T-helper 1 cell treated with Interleukin-12 subunit alpha and Interleukin-12 subunit beta and Interleukin-4 antibody, amounts not matched to agents 30 μg/mL and 1 μg/mL, for 36 hours (primary cell): ENCODE results near the gene C2CD3.
A peak's percentile ranks its signal among the peaks of the same experiment; 100 is the strongest.

Experiments used
- H3K27ac Mint-ChIP-seq: one replicate; pipeline ENCODE4 v1.8.0; 2021; ENCODE audit warnings: mild to moderate bottlenecking, mixed read lengths
- H3K27me3 Mint-ChIP-seq: one replicate; pipeline ENCODE4 v1.8.0; 2021; ENCODE audit warnings: low read depth, mixed read lengths
- H3K36me3 Mint-ChIP-seq: one replicate; pipeline ENCODE4 v1.8.0; 2021; ENCODE audit warnings: low read depth, mixed read lengths
- H3K4me1 Mint-ChIP-seq: one replicate; pipeline ENCODE4 v1.8.0; 2021; ENCODE audit warnings: low read depth, mixed read lengths
- H3K4me3 Mint-ChIP-seq: one replicate; pipeline ENCODE4 v1.8.0; 2021; ENCODE audit warnings: mild to moderate bottlenecking, moderate library complexity, mixed read lengths
- H3K9me3 Mint-ChIP-seq: one replicate; pipeline ENCODE4 v1.8.0; 2021; ENCODE audit warnings: mixed read lengths

The C2CD3 gene

GRCh38 chr11:73976451-73977151 lies 194.2 kb downstream of the C2CD3 start:
- peaks cover 82% of the 10 kb centered on the region for H3K36me3 Mint-ChIP-seq
- H3K4me3 Mint-ChIP-seq: peak overlapping the region; percentile 15
- no peaks in the 10 kb centered on the region for H3K9me3 Mint-ChIP-seq
- peaks cover 73% of the 10 kb centered on the region for H3K4me1 Mint-ChIP-seq
- peak overlapping the region; percentile 89 for H3K27ac Mint-ChIP-seq
- H3K27me3 Mint-ChIP-seq: no peaks in the 10 kb centered on the region

DNA sequence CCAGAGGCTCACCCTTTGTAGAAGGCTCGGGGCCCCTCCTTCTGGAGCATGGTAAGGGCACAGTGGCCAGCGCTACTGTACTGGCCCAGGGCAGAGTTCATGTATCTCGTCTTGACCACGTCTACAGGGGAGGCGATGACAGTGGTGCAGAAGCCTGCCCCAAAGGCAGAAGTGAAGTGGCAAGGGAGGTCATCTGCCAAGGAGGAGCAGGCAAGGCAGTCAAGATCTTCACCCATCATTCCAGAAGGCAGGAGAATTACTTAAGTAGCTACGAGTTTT lies 195.4 kb downstream of the C2CD3 start:
- Mint-ChIP-seq H3K9me3 (no peaks in the 10 kb centered on the region), H3K4me1 (peaks cover 76% of the 10 kb centered on the region), H3K36me3 (peaks cover 70% of the 10 kb centered on the region), H3K27ac (peak overlapping the region; percentile 89), H3K27me3 (no peaks in the 10 kb centered on the region), H3K4me3 (peak overlapping the region; percentile 59)

DNA sequence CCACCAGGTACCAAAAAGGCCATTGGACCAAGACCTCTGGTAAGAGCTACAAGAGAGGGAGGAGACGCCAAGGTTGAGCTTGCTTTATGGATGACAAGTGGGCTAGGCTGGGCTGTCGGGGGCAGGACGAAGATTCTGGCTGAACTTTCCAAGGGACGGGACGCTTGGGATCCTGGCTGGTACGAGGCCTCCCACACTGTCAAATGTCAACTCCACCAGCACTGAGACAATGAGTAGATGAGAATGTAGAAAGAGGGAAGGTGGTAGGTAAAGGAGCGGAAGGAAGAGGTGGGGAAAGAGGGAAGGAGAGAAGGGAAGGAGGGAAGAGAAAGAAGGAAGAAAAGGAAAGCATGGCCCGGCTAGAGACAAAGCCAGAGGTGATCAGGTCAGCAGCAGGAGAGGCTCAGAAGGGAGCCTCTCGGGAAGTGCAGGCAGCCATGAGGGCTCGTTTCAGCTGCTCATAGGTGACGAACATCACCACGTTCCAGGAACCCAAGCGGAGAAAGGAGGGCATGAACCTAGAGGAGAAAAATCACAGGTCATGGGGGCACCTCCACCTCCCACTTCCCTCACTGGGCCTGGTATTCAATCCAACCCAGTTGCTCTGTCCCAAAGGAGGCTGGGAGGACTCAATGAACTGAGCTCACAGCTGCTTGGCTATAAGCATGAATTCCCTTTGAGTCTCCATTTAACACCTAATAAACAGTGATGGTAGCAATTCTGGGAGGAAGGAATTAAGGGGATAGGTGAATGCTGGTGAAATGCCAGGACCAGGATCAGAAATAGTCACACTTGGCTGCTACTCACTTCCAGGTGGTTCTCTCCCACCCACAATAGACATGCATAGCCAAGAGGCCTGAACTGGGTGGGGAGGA lies 196.0 kb downstream of the C2CD3 start:
- H3K27ac Mint-ChIP-seq: peak overlapping the region; percentile 89
- H3K27me3 Mint-ChIP-seq: no peaks in the 10 kb centered on the region
- peak overlapping the region; percentile 59 for H3K4me3 Mint-ChIP-seq
- H3K36me3 Mint-ChIP-seq: peaks cover 64% of the 10 kb centered on the region
- H3K9me3 Mint-ChIP-seq: no peaks in the 10 kb centered on the region
- peaks cover 76% of the 10 kb centered on the region for H3K4me1 Mint-ChIP-seq

- Mint-ChIP-seq H3K27ac (peak overlapping the region; percentile 89), H3K27me3 (no peaks in the 10 kb centered on the region), H3K4me1 (peaks cover 74% of the 10 kb centered on the region), H3K36me3 (peaks cover 46% of the 10 kb centered on the region), H3K9me3 (no peaks in the 10 kb centered on the region), H3K4me3 (peak overlapping the region; percentile 34)
These were observed 198.0 kb downstream of the C2CD3 start for GRCh38 chr11:73972620-73973449.

- Mint-ChIP-seq H3K36me3 (peaks cover 39% of the 10 kb centered on the region), H3K4me3 (no peak overlapping the region), H3K27ac (peak overlapping the region; percentile 71), H3K27me3 (no peaks in the 10 kb centered on the region), H3K4me1 (peaks cover 70% of the 10 kb centered on the region), H3K9me3 (no peaks in the 10 kb centered on the region)
These were observed 198.6 kb downstream of the C2CD3 start for GRCh38 chr11:73972187-73972586.

GRCh38 chr11:73971175-73971719 lies 199.6 kb downstream of the C2CD3 start:
- H3K27me3 Mint-ChIP-seq: no peaks in the 10 kb centered on the region
- peaks cover 33% of the 10 kb centered on the region for H3K36me3 Mint-ChIP-seq
- H3K27ac Mint-ChIP-seq: peak overlapping the region; percentile 58
- H3K4me1 Mint-ChIP-seq: peaks cover 65% of the 10 kb centered on the region
- no peak overlapping the region for H3K4me3 Mint-ChIP-seq
- no peaks in the 10 kb centered on the region for H3K9me3 Mint-ChIP-seq

- Mint-ChIP-seq H3K4me3 (no peak overlapping the region), H3K36me3 (peaks cover 22% of the 10 kb centered on the region), H3K4me1 (peaks cover 63% of the 10 kb centered on the region), H3K27ac (peak overlapping the region; percentile 72), H3K9me3 (no peaks in the 10 kb centered on the region), H3K27me3 (no peaks in the 10 kb centered on the region)
These were observed 200.6 kb downstream of the C2CD3 start for GRCh38 chr11:73969991-73970800.

GRCh38 chr11:73969091-73969490 lies 201.7 kb downstream of the C2CD3 start:
- peak overlapping the region; percentile 72 for H3K27ac Mint-ChIP-seq
- H3K9me3 Mint-ChIP-seq: no peaks in the 10 kb centered on the region
- H3K4me3 Mint-ChIP-seq: no peak overlapping the region
- peaks cover 12% of the 10 kb centered on the region for H3K36me3 Mint-ChIP-seq
- H3K27me3 Mint-ChIP-seq: no peaks in the 10 kb centered on the region
- H3K4me1 Mint-ChIP-seq: peaks cover 57% of the 10 kb centered on the region

GRCh38 chr11:73968356-73968966 lies 202.3 kb downstream of the C2CD3 start:
- no peaks in the 10 kb centered on the region for H3K27me3 Mint-ChIP-seq
- H3K27ac Mint-ChIP-seq: peak overlapping the region; percentile 72
- H3K4me1 Mint-ChIP-seq: peaks cover 55% of the 10 kb centered on the region
- H3K9me3 Mint-ChIP-seq: no peaks in the 10 kb centered on the region
- no peak overlapping the region for H3K4me3 Mint-ChIP-seq
- H3K36me3 Mint-ChIP-seq: peaks cover 8% of the 10 kb centered on the region

GRCh38 chr11:73965764-73966121 lies 205.1 kb downstream of the C2CD3 start:
- Mint-ChIP-seq H3K36me3 (no peaks in the 10 kb centered on the region), H3K4me1 (peaks cover 34% of the 10 kb centered on the region), H3K9me3 (no peaks in the 10 kb centered on the region), H3K27ac (no peak overlapping the region), H3K27me3 (no peaks in the 10 kb centered on the region), H3K4me3 (no peak overlapping the region)

DNA sequence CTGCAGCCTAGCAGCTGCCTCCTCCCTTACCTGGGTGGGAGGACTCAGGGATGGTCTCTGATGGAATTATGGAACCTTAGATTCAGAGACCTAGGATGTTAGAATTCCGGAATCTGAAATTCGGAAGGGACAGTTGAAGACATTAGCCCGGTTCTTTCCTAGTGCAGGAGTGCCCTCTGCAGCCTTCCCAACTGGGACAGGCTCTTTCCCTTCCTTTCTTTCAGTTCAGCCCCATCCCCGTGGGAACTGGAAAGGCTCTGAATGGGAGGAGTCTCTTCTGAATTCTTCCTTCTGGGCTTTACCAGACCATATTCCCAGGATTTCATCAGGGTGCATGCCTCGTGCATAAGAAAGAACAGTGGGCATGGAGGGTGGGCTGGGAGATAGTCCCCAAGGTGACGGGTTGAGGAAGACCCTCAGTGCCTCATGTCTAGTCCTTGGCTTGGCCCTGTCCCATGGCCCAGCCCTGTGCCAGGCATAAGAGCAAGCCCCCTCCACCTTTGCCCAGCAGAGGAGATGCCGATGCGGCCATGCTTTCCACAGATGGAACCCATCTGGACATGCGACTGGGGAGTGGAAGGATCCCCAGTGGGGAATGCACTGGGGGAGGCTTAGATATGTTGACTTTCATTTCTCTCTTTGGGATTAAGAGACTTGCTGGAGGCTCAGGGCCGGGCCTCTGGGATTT lies 205.6 kb downstream of the C2CD3 start:
- H3K36me3 Mint-ChIP-seq: no peaks in the 10 kb centered on the region
- H3K4me3 Mint-ChIP-seq: peak overlapping the region; percentile 47
- no peak overlapping the region for H3K27ac Mint-ChIP-seq
- no peaks in the 10 kb centered on the region for H3K27me3 Mint-ChIP-seq
- peaks cover 29% of the 10 kb centered on the region for H3K4me1 Mint-ChIP-seq
- H3K9me3 Mint-ChIP-seq: no peaks in the 10 kb centered on the region

DNA sequence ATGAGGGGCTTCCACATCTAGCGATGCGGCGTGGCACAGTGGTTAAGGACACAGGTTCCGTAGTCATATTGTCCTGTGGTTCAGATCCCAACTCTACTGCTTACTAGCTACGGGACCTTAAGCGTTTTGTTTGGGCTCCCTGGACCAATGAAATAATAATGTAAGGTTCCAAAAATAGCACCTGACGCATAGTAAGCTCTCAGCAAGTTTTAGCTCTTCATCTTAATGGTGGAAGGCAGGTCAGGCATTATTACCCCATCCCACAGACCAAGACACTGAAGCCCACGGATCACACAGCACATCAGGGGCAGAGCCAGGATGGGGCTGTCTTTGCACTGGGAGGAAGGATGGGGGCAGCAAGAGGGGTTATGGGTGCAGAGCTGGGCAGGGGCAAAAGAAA lies 206.9 kb downstream of the C2CD3 start:
- Mint-ChIP-seq H3K9me3 (no peaks in the 10 kb centered on the region), H3K36me3 (no peaks in the 10 kb centered on the region), H3K4me3 (no peak overlapping the region), H3K27ac (no peak overlapping the region), H3K4me1 (peaks cover 16% of the 10 kb centered on the region), H3K27me3 (no peaks in the 10 kb centered on the region)
